Neuron (in vitro differentiated cells): ENCODE data around the gene SEC24B.
A peak's percentile ranks its signal among the peaks of the same experiment; 100 is the strongest.
"Not testable (repeated sequence)": the region's sequence is repeated elsewhere in the genome, so short reads cannot be mapped to it uniquely, and the experiment has no call there.

ENCODE experiments used
- H2AFZ ChIP-seq: one replicate; pipeline ENCODE4 v1.6.1; 2013; ENCODE audit warnings: low read depth, mild to moderate bottlenecking, inconsistent platforms, low read length, moderate library complexity
- H3K27me3 ChIP-seq: one replicate; pipeline ENCODE4 v1.6.1; 2013; ENCODE audit warnings: low read length; ENCODE audit not compliant: insufficient read depth
- H3K36me3 ChIP-seq: one replicate; pipeline ENCODE4 v1.6.1; 2013; ENCODE audit warnings: low read length; ENCODE audit not compliant: insufficient read depth
- H3K4me1 ChIP-seq: one replicate; pipeline ENCODE4 v1.6.1; 2013; ENCODE audit warnings: low read length; ENCODE audit not compliant: insufficient read depth
- H3K4me3 ChIP-seq: 2 replicates; pipeline ENCODE4 v1.5.1; 2013; ENCODE audit warnings: mild to moderate bottlenecking, low read length, moderate library complexity
- H3K9me3 ChIP-seq: one replicate; pipeline ENCODE4 v1.6.1; 2013; ENCODE audit warnings: low read length

The SEC24B gene

GRCh38 chr4:109553130-109553529 is 119.5 kb downstream of the SEC24B start:
- H3K4me3 ChIP-seq, result no peak overlapping the region
- no peaks in the 10 kb centered on the region for H3K36me3 ChIP-seq
- H3K4me1 ChIP-seq, result no peaks in the 10 kb centered on the region
- no peak overlapping the region for H2AFZ ChIP-seq
- H3K27me3 ChIP-seq, result no peaks in the 10 kb centered on the region
- no peaks in the 10 kb centered on the region for H3K9me3 ChIP-seq

GRCh38 chr4:109554971-109555370 is 121.4 kb downstream of the SEC24B start:
- Histone ChIP-seq H3K9me3 (no peaks in the 10 kb centered on the region), H3K4me3 (no peak overlapping the region)

GRCh38 chr4:109557433-109557832 is 123.8 kb downstream of the SEC24B start:
- H3K4me3 ChIP-seq, result no peak overlapping the region

More at GRCh38 chr4:109554971-109555370, 121.4 kb downstream of the SEC24B start:
- Histone ChIP-seq H2AFZ (no peak overlapping the region), H3K27me3 (no peaks in the 10 kb centered on the region), H3K36me3 (no peaks in the 10 kb centered on the region), H3K4me1 (no peaks in the 10 kb centered on the region)

GRCh38 chr4:109558095-109558494 is 124.5 kb downstream of the SEC24B start:
- peaks cover 16% of the 10 kb centered on the region for H3K4me1 ChIP-seq
- H3K4me3 ChIP-seq, H3K9me3 ChIP-seq, H3K36me3 ChIP-seq, H3K27me3 ChIP-seq, H2AFZ ChIP-seq: not testable (repeated sequence)

More at GRCh38 chr4:109557433-109557832, 123.8 kb downstream of the SEC24B start:
- H3K4me1 ChIP-seq, result peaks cover 10% of the 10 kb centered on the region
- no peaks in the 10 kb centered on the region for H3K9me3 ChIP-seq
- H3K27me3 ChIP-seq, result no peaks in the 10 kb centered on the region
- H2AFZ ChIP-seq, result no peak overlapping the region
- H3K36me3 ChIP-seq, result no peaks in the 10 kb centered on the region

GRCh38 chr4:109559625-109559982 is 126.0 kb downstream of the SEC24B start:
- Histone ChIP-seq H3K36me3 (no peaks in the 10 kb centered on the region), H3K4me3 (peak overlapping the region; percentile 47), H3K27me3 (no peaks in the 10 kb centered on the region), H3K4me1 (peaks cover 18% of the 10 kb centered on the region), H2AFZ (peak overlapping the region; percentile 50), H3K9me3 (no peaks in the 10 kb centered on the region)

- peak within 1 kb of the TSS; percentile 47 for H3K4me3 ChIP-seq
- H3K4me1 ChIP-seq, result peaks cover 18% of the 10 kb centered on the region
- H3K9me3 ChIP-seq, result no peaks in the 10 kb centered on the region
- H3K27me3 ChIP-seq, result no peaks in the 10 kb centered on the region
- H2AFZ ChIP-seq, result peak within 1 kb of the TSS; percentile 50
- H3K36me3 ChIP-seq, result no peaks in the 10 kb centered on the region
Measured at GRCh38 chr4:109559983-109560686, 126.5 kb downstream of the SEC24B start, which contains the start of gene MCUB. Gene MCUB (plus strand): TSS chr4:109560246. CDS start chr4:109560338, 92 bp downstream.

GRCh38 chr4:109560687-109561461 is 127.3 kb downstream of the SEC24B start:
- no peaks in the 10 kb centered on the region for H3K27me3 ChIP-seq
- no peaks in the 10 kb centered on the region for H3K9me3 ChIP-seq
- H3K4me1 ChIP-seq, result peaks cover 18% of the 10 kb centered on the region
- peak overlapping the region; percentile 47 for H3K4me3 ChIP-seq
- no peaks in the 10 kb centered on the region for H3K36me3 ChIP-seq
- peak overlapping the region; percentile 50 for H2AFZ ChIP-seq

- no peak overlapping the region for H3K4me3 ChIP-seq
- H3K4me1 ChIP-seq, result peaks cover 18% of the 10 kb centered on the region
Measured at GRCh38 chr4:109562457-109563239, 129.0 kb downstream of the SEC24B start.

GRCh38 chr4:109571494-109571893 is 137.9 kb downstream of the SEC24B start:
- no peaks in the 10 kb centered on the region for H3K36me3 ChIP-seq
- H3K4me1 ChIP-seq, result no peaks in the 10 kb centered on the region
- H2AFZ ChIP-seq, result no peak overlapping the region
- H3K9me3 ChIP-seq, result peaks cover 2% of the 10 kb centered on the region
- H3K27me3 ChIP-seq, result no peaks in the 10 kb centered on the region
- no peak overlapping the region for H3K4me3 ChIP-seq

More at GRCh38 chr4:109562457-109563239, 129.0 kb downstream of the SEC24B start:
- no peaks in the 10 kb centered on the region for H3K27me3 ChIP-seq
- no peaks in the 10 kb centered on the region for H3K9me3 ChIP-seq
- H3K36me3 ChIP-seq, result no peaks in the 10 kb centered on the region
- no peak overlapping the region for H2AFZ ChIP-seq

GRCh38 chr4:109572154-109572553 is 138.5 kb downstream of the SEC24B start:
- Histone ChIP-seq H2AFZ (no peak overlapping the region), H3K4me3 (no peak overlapping the region), H3K27me3 (no peaks in the 10 kb centered on the region), H3K9me3 (peaks cover 2% of the 10 kb centered on the region), H3K36me3 (no peaks in the 10 kb centered on the region), H3K4me1 (no peaks in the 10 kb centered on the region)

GRCh38 chr4:109574443-109574850 is 140.8 kb downstream of the SEC24B start:
- no peak overlapping the region for H3K4me3 ChIP-seq
- H3K9me3 ChIP-seq, result peaks cover 2% of the 10 kb centered on the region
- H3K4me1 ChIP-seq, result no peaks in the 10 kb centered on the region
- no peak overlapping the region for H2AFZ ChIP-seq
- H3K27me3 ChIP-seq, result no peaks in the 10 kb centered on the region
- H3K36me3 ChIP-seq, result peaks cover 2% of the 10 kb centered on the region

- Histone ChIP-seq H3K4me3 (no peak overlapping the region), H3K4me1 (no peaks in the 10 kb centered on the region), H3K9me3 (peaks cover 2% of the 10 kb centered on the region), H2AFZ (no peak overlapping the region), H3K27me3 (no peaks in the 10 kb centered on the region), H3K36me3 (peaks cover 2% of the 10 kb centered on the region)
Measured at GRCh38 chr4:109574931-109575804, 141.6 kb downstream of the SEC24B start.
